H9 (cell line): ENCODE data around the gene HOXB8. TPM values are rescaled to one million over a fixed set of nuclear protein-coding genes. Genes with fewer than 3 reads are reported as not detected.

Source experiments
- DNase-seq: peaks from one replicate; pipeline ENCODE4 v3.0.0-alpha.2; 2017
- H2AFZ ChIP-seq: one replicate; pipeline ENCODE4 v1.6.1; 2013; ENCODE audit warnings: mild to moderate bottlenecking, low read length, control low read depth, moderate library complexity
- H2AK5ac ChIP-seq: 2 replicates; pipeline ENCODE4 v1.6.1; 2013; ENCODE audit warnings: low read length, control low read depth, mixed read lengths; ENCODE audit not compliant: insufficient read length
- H2BK120ac ChIP-seq: one replicate; pipeline ENCODE4 v1.6.1; 2013; ENCODE audit warnings: low read depth, mild to moderate bottlenecking, low read length, control low read depth, inconsistent platforms; ENCODE audit not compliant: poor library complexity, severe bottlenecking
- H2BK12ac ChIP-seq: 2 replicates; pipeline ENCODE4 v1.6.1; 2013; ENCODE audit warnings: low read length, control low read depth, mixed read lengths, low read depth; ENCODE audit not compliant: insufficient read length
- H2BK15ac ChIP-seq: 2 replicates; pipeline ENCODE4 v1.6.1; 2013; ENCODE audit warnings: low read depth, low read length, control low read depth
- H2BK20ac ChIP-seq: one replicate; pipeline ENCODE4 v1.6.1; 2013; ENCODE audit warnings: low read depth, mild to moderate bottlenecking, low read length, control low read depth, inconsistent platforms; ENCODE audit not compliant: poor library complexity, severe bottlenecking
- H2BK5ac ChIP-seq: 2 replicates; pipeline ENCODE4 v1.6.1; 2013; ENCODE audit warnings: low read length, control low read depth, mixed read lengths; ENCODE audit not compliant: insufficient read length
- H3K14ac ChIP-seq: 2 replicates; pipeline ENCODE4 v1.6.1; 2013; ENCODE audit warnings: low read length, control low read depth; ENCODE audit not compliant: insufficient read depth
- H3K18ac ChIP-seq: 2 replicates; pipeline ENCODE4 v1.6.1; 2013; ENCODE audit warnings: low read depth, mild to moderate bottlenecking, mixed read lengths, low read length, control low read depth; ENCODE audit not compliant: insufficient read length
- H3K23ac ChIP-seq: 2 replicates; pipeline ENCODE4 v1.6.1; 2013; ENCODE audit warnings: low read length, control low read depth, mixed read lengths, low read depth; ENCODE audit not compliant: insufficient read length
- H3K23me2 ChIP-seq: 2 replicates; pipeline ENCODE4 v1.6.1; 2013; ENCODE audit warnings: low read depth, mild to moderate bottlenecking, mixed read lengths, low read length, control low read depth; ENCODE audit not compliant: insufficient read length, poor library complexity, severe bottlenecking
- H3K27ac ChIP-seq: 2 replicates; pipeline ENCODE4 v1.5.1; 2013; ENCODE audit warnings: low read length, control low read depth, mixed read lengths, low read depth; ENCODE audit not compliant: insufficient read length
- H3K27me3 ChIP-seq: 2 replicates; pipeline ENCODE4 v1.6.1; 2013; ENCODE audit warnings: low read length, control low read depth, inconsistent platforms; ENCODE audit not compliant: insufficient read depth
- H3K4ac ChIP-seq: 2 replicates; pipeline ENCODE4 v1.6.1; 2013; ENCODE audit warnings: low read depth, mild to moderate bottlenecking, control low read depth, inconsistent platforms, low read length, moderate library complexity
- H3K4me1 ChIP-seq: 2 replicates; pipeline ENCODE4 v1.6.1; 2013; ENCODE audit warnings: low read length, control low read depth, inconsistent platforms; ENCODE audit not compliant: insufficient read depth
- H3K4me2 ChIP-seq: 2 replicates; pipeline ENCODE4 v1.6.1; 2013; ENCODE audit warnings: low read length, control low read depth, mixed read lengths; ENCODE audit not compliant: insufficient read length, insufficient read depth
- H3K56ac ChIP-seq: 2 replicates; pipeline ENCODE4 v1.6.1; 2013; ENCODE audit warnings: low read depth, mild to moderate bottlenecking, mixed read lengths, low read length, control low read depth; ENCODE audit not compliant: insufficient read length
- H3K79me1 ChIP-seq: 2 replicates; pipeline ENCODE4 v1.6.1; 2013; ENCODE audit warnings: low read depth, mild to moderate bottlenecking, moderate library complexity, low read length, control low read depth, inconsistent platforms; ENCODE audit not compliant: insufficient read depth, poor library complexity, severe bottlenecking
- H3K79me2 ChIP-seq: 2 replicates; pipeline ENCODE4 v1.6.1; 2013; ENCODE audit warnings: low read length, control low read depth, inconsistent platforms; ENCODE audit not compliant: insufficient read depth
- H3K9ac ChIP-seq: 2 replicates; pipeline ENCODE4 v1.6.1; 2013; ENCODE audit warnings: low read length, control low read depth, mixed read lengths; ENCODE audit not compliant: insufficient read length; ENCODE audit errors: extremely low read depth
- H3K9me3 ChIP-seq: one replicate; pipeline ENCODE4 v1.6.1; 2013; ENCODE audit warnings: low read depth, low read length, inconsistent platforms; ENCODE audit not compliant: control insufficient read depth
- H3T11ph ChIP-seq: one replicate; pipeline ENCODE4 v1.6.1; 2013; ENCODE audit warnings: mild to moderate bottlenecking, low read length, control low read depth, inconsistent platforms
- H4K20me1 ChIP-seq: one replicate; pipeline ENCODE4 v1.6.1; 2013; ENCODE audit not compliant: control insufficient read depth, insufficient read length, insufficient read depth
- H4K5ac ChIP-seq: 2 replicates; pipeline ENCODE4 v1.6.1; 2013; ENCODE audit warnings: low read depth, mild to moderate bottlenecking, mixed read lengths, low read length, control low read depth; ENCODE audit not compliant: insufficient read length
- H4K8ac ChIP-seq: replicated peaks from 2 replicates; pipeline ENCODE4 v1.6.1; 2013; ENCODE audit warnings: low read length, control low read depth, mixed read lengths, low read depth; ENCODE audit not compliant: insufficient read length
- H4K91ac ChIP-seq: 2 replicates; pipeline ENCODE4 v1.6.1; 2013; ENCODE audit warnings: low read depth, mild to moderate bottlenecking, moderate library complexity, mixed read lengths, low read length, control low read depth; ENCODE audit not compliant: insufficient read length
- H3K27ac Mint-ChIP-seq, 3 experiments: 2 replicates in 2 of 3; 3 replicates in 1 of 3; pipeline ENCODE4 v1.8.0; 2020 to 2021; ENCODE audit warnings: mixed read lengths in 3 of 3, mild to moderate bottlenecking in 1 of 3, moderate library complexity in 1 of 3
- H3K27me3 Mint-ChIP-seq: 2 replicates; pipeline ENCODE4 v1.8.0; 2021; ENCODE audit warnings: low read depth, mild to moderate bottlenecking, moderate library complexity, mixed read lengths
- H3K36me3 Mint-ChIP-seq, 3 experiments: 2 replicates in 2 of 3; 3 replicates in 1 of 3; pipeline ENCODE4 v1.8.0; 2020 to 2021; ENCODE audit warnings: low read depth in 3 of 3, mixed read lengths in 3 of 3; ENCODE audit not compliant: insufficient read depth in 1 of 3
- H3K4me1 Mint-ChIP-seq, 2 experiments: 2 replicates each; pipeline ENCODE4 v1.8.0; 2020; ENCODE audit warnings: mixed read lengths in 2 of 2
- H3K4me3 Mint-ChIP-seq, 2 experiments: 2 replicates in 1 of 2; 3 replicates in 1 of 2; pipeline ENCODE4 v1.8.0; 2020 to 2021; ENCODE audit warnings: mild to moderate bottlenecking in 2 of 2, mixed read lengths in 2 of 2, moderate library complexity in 1 of 2
- H3K9me3 Mint-ChIP-seq, 2 experiments: 2 replicates in 1 of 2; 3 replicates in 1 of 2; pipeline ENCODE4 v1.8.0; 2020; ENCODE audit warnings: mild to moderate bottlenecking in 2 of 2, mixed read lengths in 2 of 2, moderate library complexity in 1 of 2
- WGBS: extraction: QIAGEN DNeasy Blood & Tissue Kit; methylation state at CpG from one replicate; pipeline ENCODE4 v1.1.7; 2013; ENCODE audit warnings: missing lambda C conversion rate, low lambda C conversion rate, mixed read lengths; ENCODE audit not compliant: insufficient read length; ENCODE audit errors: extremely low coverage; 5-methylcytosine and 5-hydroxymethylcytosine counted together
- total RNA-seq: library from RNA; stranded (reverse); gene quantifications from 2 replicates; pipeline ENCODE4 v1.2.1, GENCODE V29; 2021
- TF ChIP-seq, protein P1 (sequence below): fragments of 200-600 bp; sonication (generic); conservative IDR thresholded peaks from 3 replicates; pipeline ENCODE4 v1.8.0; 2021; ENCODE audit warnings: antibody characterized with exemption, mild to moderate bottlenecking

HOXB8 gene
- total RNA-seq, 1 experiment from 2014 or later = not detected

DNA sequence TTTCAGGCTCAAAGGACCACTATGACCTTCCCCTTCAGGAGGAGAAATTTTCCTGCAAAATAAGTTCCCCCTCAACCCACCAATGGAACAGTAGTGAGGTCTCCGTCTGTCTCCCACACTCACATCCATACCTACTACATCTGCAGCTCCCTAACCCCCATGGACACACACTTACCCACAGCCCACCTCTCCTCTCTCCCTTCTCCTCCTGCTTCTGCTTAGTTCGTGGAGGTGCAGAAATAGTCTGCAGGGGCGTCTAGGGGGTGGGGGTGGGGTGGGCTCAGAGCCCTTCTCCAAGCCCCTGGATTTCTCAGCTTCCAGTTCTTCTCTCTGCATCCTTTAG is 45.9 kb downstream of the HOXB8 start:
- H2BK12ac ChIP-seq = no peak overlapping the region
- no peak overlapping the region for H3K14ac ChIP-seq
- Mint-ChIP-seq H3K27ac (no peak overlapping the region), H3K4me3 (no peak overlapping the region), H3K9me3 (peaks cover 0 to 9% of the 10 kb centered on the region in 2 experiments; a peak in 1 of 5 replicates), H3K4me1 (peaks cover 6 to 19% of the 10 kb centered on the region in 2 experiments), H3K36me3 (no peaks in the 10 kb centered on the region; a peak in 1 of 7 replicates), H3K27me3 (no peaks in the 10 kb centered on the region)
- no peak overlapping the region for H4K8ac ChIP-seq
- no peak overlapping the region for H2AFZ ChIP-seq
- no peak overlapping the region for H2BK120ac ChIP-seq
- peaks cover 4% of the 10 kb centered on the region for H4K20me1 ChIP-seq
- no peaks in the 10 kb centered on the region for H3K79me1 ChIP-seq
- no peak overlapping the region for H2BK5ac ChIP-seq
- no peak overlapping the region for H2BK20ac ChIP-seq
- H3K4ac ChIP-seq = no peak overlapping the region
- no CpG with 5 or more reads among the region's 3 CpGs for WGBS
- no peak overlapping the region for H4K5ac ChIP-seq
- H3K4me2 ChIP-seq = no peak overlapping the region
- H3K23me2 ChIP-seq = no peaks in the 10 kb centered on the region
- DNase-seq = no peak
- TF ChIP-seq, protein P1, sequence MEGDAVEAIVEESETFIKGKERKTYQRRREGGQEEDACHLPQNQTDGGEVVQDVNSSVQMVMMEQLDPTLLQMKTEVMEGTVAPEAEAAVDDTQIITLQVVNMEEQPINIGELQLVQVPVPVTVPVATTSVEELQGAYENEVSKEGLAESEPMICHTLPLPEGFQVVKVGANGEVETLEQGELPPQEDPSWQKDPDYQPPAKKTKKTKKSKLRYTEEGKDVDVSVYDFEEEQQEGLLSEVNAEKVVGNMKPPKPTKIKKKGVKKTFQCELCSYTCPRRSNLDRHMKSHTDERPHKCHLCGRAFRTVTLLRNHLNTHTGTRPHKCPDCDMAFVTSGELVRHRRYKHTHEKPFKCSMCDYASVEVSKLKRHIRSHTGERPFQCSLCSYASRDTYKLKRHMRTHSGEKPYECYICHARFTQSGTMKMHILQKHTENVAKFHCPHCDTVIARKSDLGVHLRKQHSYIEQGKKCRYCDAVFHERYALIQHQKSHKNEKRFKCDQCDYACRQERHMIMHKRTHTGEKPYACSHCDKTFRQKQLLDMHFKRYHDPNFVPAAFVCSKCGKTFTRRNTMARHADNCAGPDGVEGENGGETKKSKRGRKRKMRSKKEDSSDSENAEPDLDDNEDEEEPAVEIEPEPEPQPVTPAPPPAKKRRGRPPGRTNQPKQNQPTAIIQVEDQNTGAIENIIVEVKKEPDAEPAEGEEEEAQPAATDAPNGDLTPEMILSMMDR = no peak
- peaks cover 2% of the 10 kb centered on the region; the same call in 1 of the 2 replicates for H3K4me1 ChIP-seq
- H2AK5ac ChIP-seq = no peak overlapping the region
- H3K56ac ChIP-seq = no peak overlapping the region
- H3K9me3 ChIP-seq = no peaks in the 10 kb centered on the region
- no peaks in the 10 kb centered on the region for H3K79me2 ChIP-seq
- peaks cover 100% of the 10 kb centered on the region for H3K27me3 ChIP-seq
- no peak overlapping the region for H3K27ac ChIP-seq
- no peak overlapping the region for H3K18ac ChIP-seq
- H2BK15ac ChIP-seq = no peak overlapping the region
- H3K23ac ChIP-seq = no peak overlapping the region
- no peak overlapping the region for H3T11ph ChIP-seq
- no peak overlapping the region for H3K9ac ChIP-seq
- no peak overlapping the region for H4K91ac ChIP-seq
